Activated naive CD4-positive, alpha-beta T cell (primary cell): ENCODE results near the gene CIP2A.

Experiments
- DNase-seq, 4 experiments: peaks; one replicate each; lab custom pipeline; 2025; lab: John Stamatoyannopoulos, UW

CIP2A gene

GRCh38 chr3:108562565-108562964 lies 26.7 kb downstream of the CIP2A start:
- DNase-seq, result no peak

GRCh38 chr3:108555966-108556581 lies 33.2 kb downstream of the CIP2A start:
- DNase-seq, result no peak

GRCh38 chr3:108554913-108555571 lies 34.2 kb downstream of the CIP2A start:
- no peak for DNase-seq

GRCh38 chr3:108554229-108554628 lies 35.0 kb downstream of the CIP2A start:
- DNase-seq, result no peak

GRCh38 chr3:108552267-108553159 lies 36.7 kb downstream of the CIP2A start:
- DNase-seq, result no peak

- DNase-seq, result no peak
Observed at GRCh38 chr3:108548886-108549285, 40.4 kb downstream of the CIP2A start.

- no peak for DNase-seq
Observed at GRCh38 chr3:108548304-108548703, 40.9 kb downstream of the CIP2A start.

- no peak for DNase-seq
Observed at GRCh38 chr3:108546692-108547091, 42.5 kb downstream of the CIP2A start.

- no peak for DNase-seq
Observed at GRCh38 chr3:108546247-108546646, 43.0 kb downstream of the CIP2A start.

- no peak for DNase-seq
Observed at GRCh38 chr3:108538083-108538482, 51.2 kb downstream of the CIP2A start.

- no peak for DNase-seq
Observed at GRCh38 chr3:108528459-108529252, 60.6 kb downstream of the CIP2A start.

GRCh38 chr3:108527817-108528216 lies 61.4 kb downstream of the CIP2A start:
- no peak for DNase-seq

GRCh38 chr3:108527109-108527508 lies 62.1 kb downstream of the CIP2A start:
- DNase-seq, result no peak

GRCh38 chr3:108525971-108526370 lies 63.3 kb downstream of the CIP2A start:
- no peak for DNase-seq

- no peak for DNase-seq
Observed at GRCh38 chr3:108525256-108525655, 64.0 kb downstream of the CIP2A start.

GRCh38 chr3:108524537-108524936 lies 64.7 kb downstream of the CIP2A start:
- no peak for DNase-seq

GRCh38 chr3:108518895-108519294 lies 70.3 kb downstream of the CIP2A start:
- no peak for DNase-seq

GRCh38 chr3:108516881-108517280 lies 72.4 kb downstream of the CIP2A start:
- DNase-seq, result no peak

- no peak for DNase-seq
Observed at GRCh38 chr3:108513961-108514360, 75.3 kb downstream of the CIP2A start.

GRCh38 chr3:108512671-108513070 lies 76.6 kb downstream of the CIP2A start:
- no peak for DNase-seq

- no peak for DNase-seq
Observed at GRCh38 chr3:108511490-108511889, 77.7 kb downstream of the CIP2A start.

GRCh38 chr3:108511055-108511454 lies 78.2 kb downstream of the CIP2A start:
- no peak for DNase-seq
